SK-N-SH (cell line): Measurements from ENCODE around the gene AADACL4.
"Not testable (repeated sequence)": the region's sequence is repeated elsewhere in the genome, so short reads cannot be mapped to it uniquely, and the experiment has no call there.

Source experiments
- CHD2 ChIP-seq: fragments of 150-350 bp; IDR thresholded peaks from 2 replicates; pipeline ENCODE4 v1.6.1; 2018; ENCODE audit warnings: low read length; ENCODE audit not compliant: partially characterized antibody
- CTCF ChIP-seq: fragments of 200-600 bp; sonication (generic); IDR thresholded peaks from 2 replicates; pipeline ENCODE4 v1.6.1; 2017; ENCODE audit warnings: antibody characterized with exemption, mild to moderate bottlenecking, moderate library complexity
- EP300 ChIP-seq, 2 experiments: IDR thresholded peaks; 2 replicates each; pipeline versions ENCODE4 v1.4.0 to v1.6.1; 2012; ENCODE audit warnings: borderline replicate concordance in 1 of 2, low read depth in 1 of 2, low read length in 1 of 2
- FOXM1 ChIP-seq: IDR thresholded peaks from 2 replicates; pipeline ENCODE4 v1.4.0; 2012; ENCODE audit warnings: low read depth, mild to moderate bottlenecking
- MAX ChIP-seq: IDR thresholded peaks from 2 replicates; pipeline ENCODE4 v1.4.0; 2012; ENCODE audit warnings: low read depth
- NRF1 ChIP-seq: IDR thresholded peaks from 2 replicates; pipeline ENCODE4 v1.6.1; 2012; ENCODE audit warnings: low read depth, mild to moderate bottlenecking, low read length
- POLR2AphosphoS5 ChIP-seq: IDR thresholded peaks from 2 replicates; pipeline ENCODE4 v1.6.1; 2012; ENCODE audit warnings: low read depth, low read length
- RAD21 ChIP-seq: IDR thresholded peaks from 2 replicates; pipeline ENCODE4 v1.6.1; 2012; ENCODE audit warnings: mild to moderate bottlenecking, low read length
- REST ChIP-seq: IDR thresholded peaks from 2 replicates; pipeline ENCODE4 v1.6.1; 2012; ENCODE audit warnings: mild to moderate bottlenecking, low read depth, low read length, moderate library complexity
- RFX5 ChIP-seq: IDR thresholded peaks from 2 replicates; pipeline ENCODE4 v1.6.1; 2012; ENCODE audit warnings: mild to moderate bottlenecking, improper control_type of control experiment, low read length
- USF1 ChIP-seq: IDR thresholded peaks from 2 replicates; pipeline ENCODE4 v1.4.0; 2012; ENCODE audit warnings: low read depth, borderline replicate concordance
- USF2 ChIP-seq: fragments of 150-350 bp; IDR thresholded peaks from 2 replicates; pipeline ENCODE4 v1.6.1; 2017; ENCODE audit warnings: antibody characterized with exemption, low read length, low read depth, borderline replicate concordance

GRCh38 chr1:12645401-12645800 is 1.5 kb downstream of the AADACL4 start:
- not testable (repeated sequence) for TF ChIP-seq USF1; CTCF; POLR2AphosphoS5; USF2; REST; RAD21; EP300 (IDR thresholded peaks at IDR 0.05; ENCODE audit: borderline replicate concordance in 1 of 2, low read depth in 1 of 2, low read length in 1 of 2); FOXM1; RFX5; MAX; NRF1; CHD2
